Body of pancreas (tissue), 4 donors: ENCODE results near the gene PLEKHG4B.
"Not testable (repeated sequence)": the region's sequence is repeated elsewhere in the genome, so short reads cannot be mapped to it uniquely, and the experiment has no call there.

Source experiments
- CTCF ChIP-seq, 7 experiments: fragments of 450-650 bp in 4 of 7; fragments of 200-600 bp in 3 of 7; sonication (generic) in 3 of 7; IDR thresholded peaks; one replicate each; pipeline ENCODE4 v1.5.1; 2016 to 2019; ENCODE audit warnings: antibody characterized with exemption in 7 of 7
- POLR2A ChIP-seq, 3 donors: fragments of 450-650 bp; IDR thresholded peaks; one replicate each; pipeline ENCODE4 v1.6.1; 2016; ENCODE audit warnings: antibody characterized with exemption in 3 of 3, mild to moderate bottlenecking in 2 of 3

DNA sequence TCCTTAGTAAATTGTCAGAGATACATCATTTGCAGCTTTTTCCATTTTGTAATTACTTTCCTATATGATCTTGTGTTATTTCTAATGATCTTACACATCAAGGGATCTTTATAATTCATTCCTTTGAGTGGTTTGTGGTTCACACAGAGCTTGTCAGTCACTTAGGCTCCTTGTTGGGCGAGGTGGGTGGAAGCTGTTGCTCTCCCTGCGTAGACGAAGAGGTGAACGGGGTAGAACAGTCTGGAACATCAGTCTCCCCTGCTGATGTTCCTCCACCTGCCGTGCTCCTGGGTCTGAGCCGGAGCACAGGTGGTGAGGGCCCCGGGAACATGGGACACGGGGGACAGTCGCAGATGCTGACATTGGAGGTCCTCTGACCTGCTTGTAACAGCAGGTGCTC lies 143.6 kb downstream of the PLEKHG4B start:
- not testable (repeated sequence) for TF ChIP-seq CTCF, POLR2A (IDR thresholded peaks at IDR 0.05)
